VCaP (cell line): Measurements from ENCODE around the gene TP53AIP1.

ENCODE experiments used
- H3K27ac ChIP-seq: fragments of 450-650 bp; 2 replicates; pipeline ENCODE4 v1.5.1; 2017
- TF ChIP-seq, protein P1 (sequence below): fragments of 450-650 bp; conservative IDR thresholded peaks from 2 replicates; pipeline ENCODE4 v1.5.1; 2017; ENCODE audit warnings: mild to moderate bottlenecking, moderate library complexity

Gene TP53AIP1

DNA sequence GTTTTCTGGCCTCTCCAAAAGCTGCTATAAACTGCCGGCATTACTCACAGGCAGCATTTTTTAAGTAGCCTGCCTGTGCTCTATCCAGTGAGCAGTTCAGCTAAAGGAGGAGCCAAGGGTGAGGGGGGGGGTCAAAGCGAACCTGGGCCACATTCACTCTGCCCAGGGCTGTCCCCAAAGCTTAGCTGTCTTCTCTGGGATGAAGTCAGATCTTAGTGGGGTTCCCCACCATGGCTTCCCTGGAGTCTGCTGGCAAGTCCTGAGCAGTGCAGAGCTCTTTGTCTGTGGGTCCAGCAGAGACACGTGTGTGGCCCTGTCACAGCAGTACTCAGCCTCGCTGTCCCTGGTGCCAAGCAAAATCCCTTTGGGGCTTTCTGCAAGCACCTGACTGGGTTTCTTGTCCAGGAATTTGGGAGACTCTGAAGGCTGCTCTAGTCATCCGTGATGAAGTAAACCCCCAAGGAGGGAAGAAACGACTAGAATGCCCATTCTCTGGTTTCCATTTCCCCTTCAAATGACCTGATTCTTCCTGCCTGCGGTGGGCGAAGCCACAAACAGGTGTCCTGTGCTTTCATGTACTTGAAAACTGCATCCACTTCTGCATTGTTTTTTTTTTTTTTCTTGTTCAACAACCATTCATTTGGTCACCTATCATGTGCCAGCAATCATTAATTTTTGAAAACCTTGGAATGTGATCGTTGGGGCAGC lies 48.9 kb downstream of the TP53AIP1 start:
- H3K27ac ChIP-seq = peak overlapping the region; percentile 54
- TF ChIP-seq, protein P1, sequence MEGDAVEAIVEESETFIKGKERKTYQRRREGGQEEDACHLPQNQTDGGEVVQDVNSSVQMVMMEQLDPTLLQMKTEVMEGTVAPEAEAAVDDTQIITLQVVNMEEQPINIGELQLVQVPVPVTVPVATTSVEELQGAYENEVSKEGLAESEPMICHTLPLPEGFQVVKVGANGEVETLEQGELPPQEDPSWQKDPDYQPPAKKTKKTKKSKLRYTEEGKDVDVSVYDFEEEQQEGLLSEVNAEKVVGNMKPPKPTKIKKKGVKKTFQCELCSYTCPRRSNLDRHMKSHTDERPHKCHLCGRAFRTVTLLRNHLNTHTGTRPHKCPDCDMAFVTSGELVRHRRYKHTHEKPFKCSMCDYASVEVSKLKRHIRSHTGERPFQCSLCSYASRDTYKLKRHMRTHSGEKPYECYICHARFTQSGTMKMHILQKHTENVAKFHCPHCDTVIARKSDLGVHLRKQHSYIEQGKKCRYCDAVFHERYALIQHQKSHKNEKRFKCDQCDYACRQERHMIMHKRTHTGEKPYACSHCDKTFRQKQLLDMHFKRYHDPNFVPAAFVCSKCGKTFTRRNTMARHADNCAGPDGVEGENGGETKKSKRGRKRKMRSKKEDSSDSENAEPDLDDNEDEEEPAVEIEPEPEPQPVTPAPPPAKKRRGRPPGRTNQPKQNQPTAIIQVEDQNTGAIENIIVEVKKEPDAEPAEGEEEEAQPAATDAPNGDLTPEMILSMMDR = no peak

DNA sequence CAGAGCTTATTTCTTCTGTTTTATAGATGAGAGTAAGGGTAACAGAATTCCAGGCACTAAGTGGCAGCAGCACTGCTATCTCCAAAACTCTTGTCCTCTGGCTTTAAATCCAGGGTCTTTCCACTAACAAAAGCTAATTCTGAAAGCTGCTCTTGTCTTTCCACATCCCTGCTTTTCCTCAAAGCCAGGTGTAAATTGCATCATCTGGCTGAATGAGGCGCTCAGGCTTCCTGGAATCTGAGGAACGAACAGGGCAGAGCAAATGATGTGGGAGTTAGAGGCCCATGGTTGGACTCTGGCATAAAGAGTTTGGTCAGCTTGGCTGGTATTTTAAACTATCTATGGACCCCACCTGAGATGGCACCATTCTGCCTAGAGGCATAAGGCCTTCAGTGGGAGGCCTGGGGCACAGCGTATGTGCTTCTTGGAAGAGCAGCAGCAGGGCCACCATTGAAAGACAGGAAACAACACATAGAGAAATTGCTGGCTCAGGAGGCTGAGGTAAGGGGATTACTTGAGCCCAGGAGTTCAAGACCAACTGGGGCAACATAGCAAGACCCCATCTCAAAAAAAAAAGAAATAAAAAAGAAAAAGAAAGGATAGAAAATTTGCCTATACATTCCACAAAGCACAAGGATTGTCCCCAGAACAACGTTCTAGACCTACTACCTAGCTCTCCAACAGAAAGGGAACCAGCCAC lies 49.7 kb downstream of the TP53AIP1 start:
- TF ChIP-seq, protein P1 = no peak
- peak overlapping the region; percentile 54; the same call in 1 of the 2 replicates for H3K27ac ChIP-seq

DNA sequence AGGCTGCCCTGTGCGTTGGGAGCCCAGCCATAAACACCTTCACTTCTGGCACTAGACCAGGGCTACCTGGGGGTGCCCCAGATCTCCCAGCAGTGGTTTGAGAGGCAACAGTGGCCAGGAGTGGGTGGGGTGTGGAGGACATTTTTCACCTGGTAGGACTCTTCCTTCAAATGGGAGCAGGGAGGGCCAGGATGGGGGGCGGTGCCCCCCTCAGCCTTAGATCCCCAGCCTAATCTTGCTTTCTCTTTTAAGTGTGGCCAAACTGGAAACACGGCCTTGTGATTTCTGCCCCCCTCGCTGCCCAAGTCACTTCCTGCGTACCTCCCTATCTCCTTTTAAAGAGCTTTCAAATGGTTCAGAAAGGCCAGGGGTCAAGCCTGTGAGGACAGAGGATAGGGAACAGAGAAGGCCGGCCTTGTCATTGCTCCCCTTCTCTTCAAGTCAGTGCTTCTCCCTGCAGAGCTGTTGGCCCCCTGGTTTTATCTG lies 50.7 kb downstream of the TP53AIP1 start:
- H3K27ac ChIP-seq = peak overlapping the region; percentile 48; the same call in 1 of the 2 replicates
- TF ChIP-seq, protein P1 = no peak

DNA sequence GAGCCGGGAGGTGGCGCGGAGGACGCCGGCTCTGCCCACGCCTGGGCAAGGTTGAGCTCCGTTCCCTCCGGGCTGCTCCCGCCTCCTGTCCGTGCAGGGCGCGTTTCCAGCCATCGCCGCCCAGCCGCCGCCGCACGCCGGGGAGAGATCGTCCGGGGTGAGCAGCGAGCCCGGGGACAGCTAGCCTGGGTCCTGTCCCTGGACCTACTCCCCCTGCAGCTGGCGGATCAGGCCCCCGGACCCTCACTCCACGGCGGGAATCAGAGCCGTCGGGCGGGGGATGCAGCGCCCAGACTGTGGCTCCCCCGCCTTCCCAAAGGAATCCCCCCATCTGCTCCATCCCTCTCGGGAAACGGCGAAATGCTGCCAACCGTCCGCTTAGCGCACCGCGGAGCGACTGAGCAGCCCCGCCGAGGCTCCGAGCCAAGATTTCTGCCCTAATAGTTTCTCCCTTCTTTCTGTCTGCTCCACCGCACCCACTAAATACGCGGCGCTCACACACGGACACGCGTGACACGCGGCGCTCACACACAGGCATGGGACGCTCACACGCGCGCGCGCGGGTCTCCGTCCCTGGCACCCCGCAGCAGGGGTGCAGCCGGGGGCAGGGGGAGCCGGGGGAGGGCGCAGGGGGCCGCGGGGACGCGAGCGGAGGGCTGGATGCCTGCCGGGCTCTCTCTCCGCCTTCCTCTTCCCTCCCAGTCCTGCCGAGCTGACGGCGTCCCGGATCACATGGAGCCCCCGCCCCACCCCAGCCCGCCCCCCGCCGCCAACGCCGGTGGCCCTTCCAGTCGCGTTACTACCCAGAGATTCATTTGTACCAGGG lies 51.9 kb downstream of the TP53AIP1 start, which contains the start of gene KCNJ5:
KCNJ5 (plus strand) TSS at position 814 of the 826 bp plus-strand sequence. CDS start 19,918 bp downstream, outside the sequence.
- peak within 1 kb of the TSS; percentile 48; the same call in 1 of the 2 replicates for H3K27ac ChIP-seq
- TF ChIP-seq, protein P1 = 0 out of 2 replicates have a peak, but pooled peaks have one; percentile 11

DNA sequence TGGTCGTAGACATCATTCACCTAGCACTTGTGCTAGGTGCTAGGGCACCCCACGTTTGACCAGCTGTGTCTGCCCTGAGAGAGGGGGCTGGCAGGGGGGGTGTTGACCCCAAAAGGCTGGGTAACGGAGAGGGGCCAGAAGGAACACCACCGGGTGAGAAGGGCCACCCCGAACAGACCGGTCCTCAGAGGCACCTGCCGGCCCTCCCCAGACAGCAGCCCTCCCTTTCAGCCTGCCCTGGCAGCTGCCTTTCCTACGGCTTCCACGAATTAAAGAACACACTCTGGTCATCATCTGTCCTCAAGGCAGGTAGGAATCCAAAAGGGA lies 52.5 kb downstream of the TP53AIP1 start:
- peak overlapping the region; percentile 48; the same call in 1 of the 2 replicates for H3K27ac ChIP-seq
- TF ChIP-seq, protein P1 = no peak

DNA sequence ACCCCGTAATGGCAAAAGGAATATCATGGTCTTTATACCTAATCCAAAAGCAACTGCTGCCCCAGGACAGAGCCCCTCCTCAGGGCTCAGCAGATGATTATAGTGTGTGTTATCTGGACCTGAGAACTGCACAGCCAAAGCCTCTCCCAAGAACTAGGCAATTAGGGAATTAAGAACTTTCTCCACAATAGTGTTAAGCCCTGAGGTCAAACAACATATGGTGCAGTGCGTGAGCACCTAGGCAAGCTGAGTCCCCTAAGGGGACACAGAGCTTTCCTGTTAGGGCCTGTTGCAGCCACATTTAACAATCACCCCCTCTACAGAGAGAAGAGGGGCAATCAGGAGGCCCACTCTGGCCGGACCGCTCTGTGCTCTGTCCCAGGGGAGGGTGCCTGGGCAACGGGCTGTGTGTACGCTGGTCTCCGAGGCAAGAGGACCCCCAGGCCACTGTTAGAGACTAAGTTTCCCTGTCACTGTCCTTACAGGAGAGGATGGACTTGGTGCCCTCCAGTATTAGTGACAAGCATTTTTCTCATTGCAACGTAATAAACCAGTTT lies 52.9 kb downstream of the TP53AIP1 start:
- TF ChIP-seq, protein P1 = no peak
- peak overlapping the region; percentile 48; the same call in 1 of the 2 replicates for H3K27ac ChIP-seq
